DMS79 (cell line): ENCODE measurements around the gene HRCT1.
A peak's percentile ranks its signal among the peaks of the same experiment; 100 is the strongest.

ENCODE experiments used
- DNase-seq: peaks from one replicate; lab custom pipeline; 2025; lab: John Stamatoyannopoulos, UW

Gene HRCT1

GRCh38 chr9:35942286-35942685 is 36.3 kb downstream of the HRCT1 start:
- no peak for DNase-seq

- DNase-seq: no peak
Measured at GRCh38 chr9:35944173-35944572, 38.2 kb downstream of the HRCT1 start.

DNA sequence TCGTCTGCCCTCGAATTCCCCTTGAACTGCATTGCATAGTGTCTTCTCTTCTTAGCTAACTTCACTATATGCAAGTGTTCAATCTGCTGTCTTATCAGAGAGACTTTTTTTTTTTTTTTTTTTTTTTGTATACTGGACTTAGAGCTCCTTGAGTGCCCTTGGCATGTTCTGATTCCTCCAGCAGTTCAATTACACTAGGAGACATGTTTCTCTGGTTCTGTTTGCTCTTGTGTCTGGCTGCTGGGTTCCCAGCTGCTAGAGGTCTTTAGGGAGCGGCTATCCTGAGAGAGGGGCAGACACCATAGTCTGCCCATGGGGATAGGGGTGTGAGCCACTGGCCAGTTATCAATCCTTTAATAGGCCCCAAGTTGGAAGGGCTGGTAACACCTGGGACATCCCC is 38.8 kb downstream of the HRCT1 start:
- no peak for DNase-seq

DNA sequence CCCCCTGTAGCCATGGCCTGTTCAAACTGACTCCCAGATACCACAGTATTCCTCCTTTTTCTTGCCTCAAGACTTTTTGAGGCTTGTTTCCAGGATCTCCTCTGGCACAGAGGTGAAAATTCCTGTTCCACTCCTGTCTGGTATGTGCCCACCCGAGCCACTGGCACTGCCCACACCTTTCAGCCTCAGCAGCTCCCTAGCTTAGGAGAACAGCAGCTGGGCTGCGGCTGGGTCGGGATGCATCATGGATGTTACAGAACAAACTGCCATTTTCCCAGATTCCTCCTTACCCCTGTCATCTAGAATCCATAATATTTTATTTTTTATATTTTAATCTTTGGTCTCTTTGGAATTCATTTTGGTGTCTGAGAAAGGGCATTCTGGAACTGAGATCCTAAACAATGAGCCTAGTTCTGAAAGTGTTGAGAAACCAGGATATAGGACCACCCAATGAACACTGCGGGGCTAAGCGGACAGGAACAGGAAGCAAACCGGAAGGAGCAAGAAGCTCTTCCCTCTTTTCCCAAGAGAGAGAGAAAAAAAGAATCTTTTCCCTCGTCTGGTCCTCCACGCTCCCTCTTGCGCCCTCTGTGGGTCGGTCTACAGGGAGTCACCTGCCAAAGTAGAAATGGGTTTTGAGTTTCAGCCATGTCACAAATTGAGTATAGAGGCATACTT is 39.5 kb downstream of the HRCT1 start:
- no peak for DNase-seq

DNA sequence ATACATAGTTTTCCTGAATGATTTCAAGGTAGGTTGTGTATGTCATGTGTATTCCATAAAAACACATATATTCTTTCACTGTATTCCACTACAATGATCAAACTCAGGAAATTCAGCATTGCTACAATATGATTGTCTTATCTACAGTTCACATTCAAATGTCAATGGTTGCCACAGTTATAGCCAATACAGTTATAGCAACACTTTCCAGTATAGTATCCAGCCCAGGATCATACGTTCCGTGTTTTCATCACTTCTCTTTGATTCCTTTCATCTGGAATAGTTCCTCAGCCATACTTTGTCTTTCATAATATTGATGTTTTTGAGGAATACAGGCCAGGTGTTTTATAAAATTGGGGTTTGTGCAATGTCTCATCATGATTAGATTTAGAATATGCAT is 42.4 kb downstream of the HRCT1 start:
- DNase-seq: no peak

- no peak for DNase-seq
Measured at GRCh38 chr9:35948901-35949318, 42.9 kb downstream of the HRCT1 start.

DNA sequence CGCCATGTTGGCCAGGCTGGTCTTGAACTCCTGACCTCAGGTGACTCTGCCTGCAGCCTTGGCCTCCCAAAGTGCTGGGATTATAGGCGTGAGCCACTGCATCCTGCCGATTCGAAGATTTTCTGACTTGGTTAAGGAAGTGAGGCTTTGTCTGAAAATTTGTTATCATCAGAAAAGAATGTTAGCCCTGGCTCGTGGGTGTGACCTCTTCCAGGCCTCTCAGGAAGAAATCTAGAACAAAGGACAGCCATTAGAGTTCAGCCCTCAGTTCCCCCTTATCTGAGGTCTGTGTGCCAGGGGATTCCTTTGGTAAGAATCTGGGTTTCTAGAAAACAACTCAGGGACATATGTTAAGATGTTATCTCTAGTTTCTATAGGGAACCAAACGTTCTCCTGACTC is 45.7 kb downstream of the HRCT1 start:
- no peak for DNase-seq

DNA sequence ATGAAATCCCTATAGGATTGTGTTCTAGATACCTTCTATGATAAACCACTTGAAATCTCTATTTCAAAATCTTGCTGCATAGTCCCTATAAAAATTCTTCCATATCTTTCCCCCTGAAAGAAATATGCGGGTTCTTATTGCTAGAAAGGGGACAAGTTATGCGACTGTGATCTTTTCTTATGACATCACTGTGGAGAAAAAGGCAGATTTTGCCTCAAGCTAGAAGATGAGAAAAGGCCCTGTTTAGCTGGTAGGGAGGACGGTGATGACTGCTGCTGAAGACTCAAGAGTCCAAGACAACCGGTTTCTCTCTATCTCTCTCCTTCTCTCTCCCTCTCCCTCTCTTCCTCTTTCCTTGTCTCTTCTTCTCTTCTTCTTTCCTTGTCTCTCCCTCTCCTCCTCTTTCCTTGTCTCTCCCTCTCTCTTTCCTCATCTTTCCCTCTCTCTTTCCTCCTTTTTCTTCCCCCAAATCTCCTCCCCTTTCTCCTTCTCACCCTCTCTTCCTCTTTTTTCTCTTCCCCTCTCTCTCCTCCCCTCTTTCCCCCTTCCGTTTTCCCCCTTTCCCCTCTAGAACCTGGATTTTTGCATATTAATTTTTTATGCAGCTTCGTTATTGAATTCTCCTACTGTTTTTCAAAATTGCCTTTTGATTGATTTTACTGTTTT is 46.7 kb downstream of the HRCT1 start:
- DNase-seq: no peak

GRCh38 chr9:35954942-35955546 is 49.0 kb downstream of the HRCT1 start:
- peak; percentile 49 for DNase-seq

GRCh38 chr9:35956651-35957050 is 50.6 kb downstream of the HRCT1 start:
- no peak for DNase-seq
